HCT116 (cell line): Measurements from ENCODE around the gene AP1M1. TPM values are rescaled to one million over a fixed set of nuclear protein-coding genes. Genes with fewer than 3 reads are reported as not detected.
A peak's percentile ranks its signal among the peaks of the same experiment; 100 is the strongest.

Source experiments
- ATAC-seq: fragments of 200-7000 bp; cut with Tn5 transposase; 2 replicates; pipeline ENCODE4 v1.9.1; 2020; ENCODE audit warnings: mild to moderate bottlenecking, moderate library complexity
- BruUV-seq: library from RNA; stranded (reverse); fragments of 400-500 nt; replicated peaks from 2 replicates; lab custom pipeline; 2021; lab: Mats Ljungman, UMichigan
- CTCF ChIA-PET: fragments of 300-600 bp; sonication (Branson Sonifier 250); formaldehyde crosslinking; loops from one replicate; lab custom pipeline; 2021; ENCODE audit warnings: antibody characterized with exemption; lab: Charles Lee
- POLR2A ChIA-PET: fragments of 300-600, 350-600 bp; sonication (Branson Sonifier 250); formaldehyde crosslinking; loops from one replicate; lab custom pipeline; 2021; ENCODE audit warnings: antibody characterized with exemption; lab: Charles Lee
- RAD21 ChIA-PET, 2 experiments: fragments of 300-600 bp; sonication (Branson Sonifier 250); formaldehyde crosslinking; loops; one replicate each; lab custom pipeline; 2023; ENCODE audit warnings: low total read pairs in 2 of 2; ENCODE audit not compliant: uncharacterized antibody in 2 of 2, unreplicated experiment in 2 of 2, low non-redundant PET in 1 of 2; lab: Charles Lee
- DNase-seq: peaks from one replicate; pipeline ENCODE4 v3.0.0-alpha.2; 2010; ENCODE audit warnings: low read depth, low spot score
- H2AFZ ChIP-seq: fragments of 200-600 bp; shearing (Covaris generic), sonication (generic); 2 replicates; pipeline ENCODE4 v1.6.1; 2017; ENCODE audit warnings: low read depth, mixed run types, mixed read lengths, antibody characterized with exemption, low read length; ENCODE audit not compliant: poor library complexity, severe bottlenecking
- H3K27ac ChIP-seq: 2 replicates; pipeline ENCODE4 v1.5.1; 2012; ENCODE audit warnings: low read depth, low read length
- H3K27me3 ChIP-seq: fragments of 200-600 bp; sonication (generic); 2 replicates; pipeline ENCODE4 v1.6.1; 2016; ENCODE audit warnings: mixed run types, low read length, mixed read lengths; ENCODE audit not compliant: insufficient read depth
- H3K36me3 ChIP-seq, 2 experiments: fragments of 200-500 bp in 1 of 2; fragments of 200-600 bp in 1 of 2; sonication (Bioruptor generic) in 1 of 2; sonication (generic) in 1 of 2; 2 replicates each; pipeline versions ENCODE4 v1.5.1 to v1.6.1; 2014 to 2016; ENCODE audit warnings: low read length in 2 of 2, inconsistent platforms in 1 of 2, mixed read lengths in 1 of 2, mixed run types in 1 of 2; ENCODE audit not compliant: insufficient read depth in 2 of 2, control insufficient read depth in 1 of 2
- H3K4me1 ChIP-seq, 2 experiments: fragments of 200-600 bp in 1 of 2; sonication (generic) in 1 of 2; 2 replicates each; pipeline versions ENCODE4 v1.5.1 to v1.6.1; 2012 to 2017; ENCODE audit warnings: low read length in 2 of 2, inconsistent platforms in 1 of 2, mild to moderate bottlenecking in 1 of 2, mixed read lengths in 1 of 2, mixed run types in 1 of 2, moderate library complexity in 1 of 2; ENCODE audit not compliant: insufficient read depth in 2 of 2, control insufficient read depth in 1 of 2
- H3K4me2 ChIP-seq: fragments of 200-600 bp; sonication (generic); 2 replicates; pipeline ENCODE4 v1.6.1; 2017; ENCODE audit warnings: mixed run types, low read length, mixed read lengths
- H3K4me3 ChIP-seq, 2 experiments: fragments of 200-600 bp in 1 of 2; sonication (generic) in 1 of 2; replicated peaks in 1 of 2; 2 replicates each; pipeline ENCODE4 v1.5.1; 2011 to 2016; ENCODE audit warnings: low read length in 2 of 2, control low read depth in 1 of 2, low read depth in 1 of 2, mild to moderate bottlenecking in 1 of 2, mixed read lengths in 1 of 2, mixed run types in 1 of 2
- H3K79me2 ChIP-seq: fragments of 200-600 bp; sonication (generic); 2 replicates; pipeline ENCODE4 v1.6.1; 2017; ENCODE audit warnings: mild to moderate bottlenecking, mixed run types, low read length, moderate library complexity, mixed read lengths; ENCODE audit not compliant: insufficient read depth
- H3K9ac ChIP-seq: fragments of 200-600 bp; sonication (generic); 2 replicates; pipeline ENCODE4 v1.6.1; 2016; ENCODE audit warnings: low read length, mixed read lengths
- H3K9me2 ChIP-seq: fragments of 200-600 bp; sonication (generic), shearing (Covaris generic); 2 replicates; pipeline ENCODE4 v1.6.1; 2017; ENCODE audit warnings: mixed run types, mild to moderate bottlenecking, moderate library complexity; ENCODE audit not compliant: insufficient read depth
- H3K9me3 ChIP-seq, 2 experiments: fragments of 200-500 bp in 1 of 2; fragments of 200-600 bp in 1 of 2; sonication (Bioruptor generic) in 1 of 2; sonication (generic) in 1 of 2; 2 replicates each; pipeline ENCODE4 v1.6.1; 2014 to 2017; ENCODE audit warnings: low read length in 2 of 2, mixed read lengths in 2 of 2, inconsistent platforms in 1 of 2, low read depth in 1 of 2, mild to moderate bottlenecking in 1 of 2, mixed run types in 1 of 2, moderate library complexity in 1 of 2; ENCODE audit not compliant: control insufficient read depth in 1 of 2, insufficient read depth in 1 of 2
- H4K20me1 ChIP-seq: fragments of 200-600 bp; sonication (generic), shearing (Covaris generic); 2 replicates; pipeline ENCODE4 v1.6.1; 2017; ENCODE audit warnings: mixed run types, mild to moderate bottlenecking, moderate library complexity; ENCODE audit not compliant: insufficient read depth
- ATF3 ChIP-seq: IDR thresholded peaks from 2 replicates; pipeline ENCODE4 v1.6.1; 2012
- EGR1 ChIP-seq: IDR thresholded peaks from 2 replicates; pipeline ENCODE4 v1.6.1; 2012; ENCODE audit warnings: low read depth
- EZH2 ChIP-seq: fragments of 200-600 bp; sonication (generic); IDR thresholded peaks from 2 replicates; pipeline ENCODE4 v1.6.1; 2017; ENCODE audit warnings: antibody characterized with exemption, mixed run types
- EZH2phosphoT487 ChIP-seq: fragments of 200-600 bp; IDR thresholded peaks from 2 replicates; pipeline ENCODE4 v1.6.1; 2018; ENCODE audit warnings: antibody characterized with exemption, borderline replicate concordance
- FOSL1 ChIP-seq: IDR thresholded peaks from 2 replicates; pipeline ENCODE4 v1.6.1; 2012; ENCODE audit warnings: low read depth
- POLR2AphosphoS5 ChIP-seq: IDR thresholded peaks from 2 replicates; pipeline ENCODE4 v1.6.1; 2011; ENCODE audit warnings: mild to moderate bottlenecking, low read depth, low read length, moderate library complexity
- RAD21 ChIP-seq: IDR thresholded peaks from 2 replicates; pipeline ENCODE4 v1.6.1; 2012; ENCODE audit warnings: low read depth, mild to moderate bottlenecking
- REST ChIP-seq: IDR thresholded peaks from 2 replicates; pipeline ENCODE4 v1.6.1; 2012; ENCODE audit warnings: low read depth
- SIN3A ChIP-seq: IDR thresholded peaks from 2 replicates; pipeline ENCODE4 v1.6.1; 2012; ENCODE audit warnings: low read depth
- SP1 ChIP-seq: IDR thresholded peaks from 2 replicates; pipeline ENCODE4 v1.6.1; 2012; ENCODE audit warnings: low read depth
- TCF7L2 ChIP-seq: IDR thresholded peaks from 2 replicates; pipeline ENCODE4 v1.7.0; 2011; ENCODE audit warnings: borderline replicate concordance, inconsistent platforms; ENCODE audit not compliant: insufficient read depth, insufficient read length; ENCODE audit errors: extremely low read depth
- YY1 ChIP-seq: IDR thresholded peaks from 2 replicates; pipeline ENCODE4 v1.6.1; 2011; ENCODE audit warnings: low read length, low read depth, moderate library complexity, mild to moderate bottlenecking; ENCODE audit not compliant: insufficient replicate concordance; ENCODE audit errors: extremely low read depth
- ZBTB33 ChIP-seq: IDR thresholded peaks from 2 replicates; pipeline ENCODE4 v1.6.1; 2011; ENCODE audit warnings: mild to moderate bottlenecking, low read length, moderate library complexity; ENCODE audit not compliant: insufficient replicate concordance; ENCODE audit errors: extremely low read depth
- ZFX ChIP-seq: fragments of 450-650 bp; IDR thresholded peaks from 2 replicates; pipeline ENCODE4 v1.6.1; 2017
- intact Hi-C: fragments of 100-400 bp; cut with micrococcal nuclease; formaldehyde crosslinking; loops from 2 replicates; pipeline ENCODE4 v1.10.0; 2022
- total RNA-seq: library from RNA; stranded (reverse); gene quantifications from one replicate; pipeline ENCODE4 v1.2.1, GENCODE V29; 2021; ENCODE audit not compliant: unreplicated experiment
- TF ChIP-seq, protein P1 (sequence below), 3 experiments: fragments of 200-600 bp in 1 of 3; sonication (generic) in 1 of 3; IDR thresholded peaks in 2 of 3; conservative IDR thresholded peaks in 1 of 3; 2 replicates each; pipeline ENCODE4 v1.5.1; 2012 to 2017; ENCODE audit warnings: low read depth in 2 of 3, low read length in 2 of 3, antibody characterized with exemption in 1 of 3, borderline replicate concordance in 1 of 3, control low read depth in 1 of 3, mild to moderate bottlenecking in 1 of 3, mixed read lengths in 1 of 3, mixed run types in 1 of 3, moderate library complexity in 1 of 3; ENCODE audit not compliant: insufficient read depth in 1 of 3

The AP1M1 gene
- total RNA-seq, 1 experiment from 2014 or later = 50.0 TPM

GRCh38 chr19:16160445-16160942, 37.2 kb upstream of the AP1M1 start:
- ChIA-PET POLR2A (interaction anchor here (1.2 kb wide), 1 partner anchor 324 kb away, joined by 4 read pairs; no protein-coding TSS in a partner anchor), CTCF (interaction anchor here (1.8 kb wide), 1 partner anchor 49 kb away, joined by 7 read pairs; no protein-coding TSS in a partner anchor), RAD21 (no interaction called here)
- H3K4me1 ChIP-seq = peaks cover 45 to 59% of the 10 kb centered on the region in 2 experiments
- peak overlapping the region in 1 of 2 experiments; percentile 44; a peak in 2 of 4 replicates for H3K4me3 ChIP-seq
- no peaks in the 10 kb centered on the region for H3K9me3 ChIP-seq
- H3K36me3 ChIP-seq = 0 out of 4 replicates have a peak, but pooled peaks cover under 1 to 2% of the 10 kb centered on the region in 2 experiments
- ATAC-seq (peak; percentile 12), DNase-seq (no peak)
- H3K9ac ChIP-seq = peak overlapping the region; percentile 50
- H3K9me2 ChIP-seq = no peaks in the 10 kb centered on the region
- peak overlapping the region; percentile 74 for H3K4me2 ChIP-seq
- intact Hi-C loops = loop anchor here (2.0 kb wide), 1 partner anchor 50 kb away; the partner anchor contains the start of gene RAB8A
- H3K27me3 ChIP-seq = no peaks in the 10 kb centered on the region
- no TSS peak for BruUV-seq
- TF ChIP-seq REST = no peak
- TF ChIP-seq YY1 = no peak
- TF ChIP-seq TCF7L2 = no peak
- no peak for TF ChIP-seq EZH2phosphoT487
- no peak for TF ChIP-seq SIN3A
- TF ChIP-seq EZH2 = no peak
- no peak for TF ChIP-seq ZFX
- no peak for TF ChIP-seq ZBTB33
- TF ChIP-seq POLR2AphosphoS5 = no peak
- no peak for TF ChIP-seq RAD21
- TF ChIP-seq ATF3 = no peak
- TF ChIP-seq, protein P1, sequence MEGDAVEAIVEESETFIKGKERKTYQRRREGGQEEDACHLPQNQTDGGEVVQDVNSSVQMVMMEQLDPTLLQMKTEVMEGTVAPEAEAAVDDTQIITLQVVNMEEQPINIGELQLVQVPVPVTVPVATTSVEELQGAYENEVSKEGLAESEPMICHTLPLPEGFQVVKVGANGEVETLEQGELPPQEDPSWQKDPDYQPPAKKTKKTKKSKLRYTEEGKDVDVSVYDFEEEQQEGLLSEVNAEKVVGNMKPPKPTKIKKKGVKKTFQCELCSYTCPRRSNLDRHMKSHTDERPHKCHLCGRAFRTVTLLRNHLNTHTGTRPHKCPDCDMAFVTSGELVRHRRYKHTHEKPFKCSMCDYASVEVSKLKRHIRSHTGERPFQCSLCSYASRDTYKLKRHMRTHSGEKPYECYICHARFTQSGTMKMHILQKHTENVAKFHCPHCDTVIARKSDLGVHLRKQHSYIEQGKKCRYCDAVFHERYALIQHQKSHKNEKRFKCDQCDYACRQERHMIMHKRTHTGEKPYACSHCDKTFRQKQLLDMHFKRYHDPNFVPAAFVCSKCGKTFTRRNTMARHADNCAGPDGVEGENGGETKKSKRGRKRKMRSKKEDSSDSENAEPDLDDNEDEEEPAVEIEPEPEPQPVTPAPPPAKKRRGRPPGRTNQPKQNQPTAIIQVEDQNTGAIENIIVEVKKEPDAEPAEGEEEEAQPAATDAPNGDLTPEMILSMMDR (IDR thresholded peaks at IDR 0.05 in 2 of 3, conservative IDR thresholded peaks at IDR 0.05 in 1 of 3; ENCODE audit: borderline replicate concordance in 1 of 3, insufficient read depth in 1 of 3, low read depth in 2 of 3, low read length in 2 of 3) = no peak
- no peak for TF ChIP-seq FOSL1
- no peak for TF ChIP-seq SP1
- TF ChIP-seq EGR1 = no peak
- H3K27ac ChIP-seq = peak overlapping the region; percentile 79
- no peak overlapping the region for H2AFZ ChIP-seq
- no peaks in the 10 kb centered on the region for H4K20me1 ChIP-seq
- H3K79me2 ChIP-seq = no peaks in the 10 kb centered on the region
